Caco-2 (cell line): ENCODE measurements around the gene CYB5A. TPM values are rescaled to one million over a fixed set of nuclear protein-coding genes. Genes with fewer than 3 reads are reported as not detected.
A peak's percentile ranks its signal among the peaks of the same experiment; 100 is the strongest.

Experiments
- Bru-seq: library from RNA; stranded (reverse); fragments of 400-500 nt; gene quantifications from one replicate; lab custom pipeline; 2021; lab: Mats Ljungman, UMichigan
- BruChase-seq, 2 experiments: library from RNA; stranded (reverse); fragments of 400-500 nt; gene quantifications; one replicate each; lab custom pipeline; 2021; lab: Mats Ljungman, UMichigan
- BruUV-seq: library from RNA; stranded (reverse); fragments of 400-500 nt; replicated peaks from 2 replicates; lab custom pipeline; 2021; lab: Mats Ljungman, UMichigan
- CTCF ChIA-PET: fragments of 300-600 bp; sonication (Branson Sonifier 250); formaldehyde crosslinking; loops from one replicate; lab custom pipeline; 2022; ENCODE audit warnings: antibody characterized with exemption; lab: Charles Lee
- POLR2A ChIA-PET: fragments of 300-600 bp; sonication (Branson Sonifier 250); formaldehyde crosslinking; loops from one replicate; lab custom pipeline; 2022; ENCODE audit warnings: antibody characterized with exemption; lab: Charles Lee
- DNase-seq, 2 experiments: peaks; one replicate each; pipeline versions ENCODE4 v3.0.0 to v3.0.0-alpha.2; 2020 to 2022
- H3K27me3 ChIP-seq: replicated peaks from 2 replicates; pipeline ENCODE4 v1.6.0; 2011; ENCODE audit warnings: low read length; ENCODE audit not compliant: control insufficient read depth, insufficient read depth
- H3K36me3 ChIP-seq: 2 replicates; pipeline ENCODE4 v1.5.1; 2011; ENCODE audit warnings: low read length; ENCODE audit not compliant: control insufficient read depth, insufficient read depth
- H3K4me1 ChIP-seq: fragments of 250-450 bp; sonication (Bioruptor Pico); 2 replicates; pipeline ENCODE4 v1.5.1; 2020; ENCODE audit warnings: mild to moderate bottlenecking
- H3K4me3 ChIP-seq: 2 replicates; pipeline ENCODE4 v1.5.1; 2011; ENCODE audit warnings: low read depth, mild to moderate bottlenecking, control low read depth, low read length
- H3K9me3 ChIP-seq: fragments of 250-450 bp; sonication (Bioruptor Pico); 2 replicates; pipeline ENCODE4 v1.5.1; 2020; ENCODE audit warnings: mild to moderate bottlenecking, moderate library complexity
- H3K27ac Mint-ChIP-seq: one replicate; pipeline ENCODE4 v1.8.0; 2022; ENCODE audit warnings: mixed read lengths; ENCODE audit not compliant: unreplicated experiment
- H3K27me3 Mint-ChIP-seq: one replicate; pipeline ENCODE4 v1.8.0; 2022; ENCODE audit warnings: mixed read lengths; ENCODE audit not compliant: insufficient read depth, unreplicated experiment
- H3K36me3 Mint-ChIP-seq: one replicate; pipeline ENCODE4 v1.8.0; 2022; ENCODE audit warnings: mild to moderate bottlenecking, mixed read lengths; ENCODE audit not compliant: insufficient read depth, unreplicated experiment
- H3K4me1 Mint-ChIP-seq: one replicate; pipeline ENCODE4 v1.8.0; 2022; ENCODE audit warnings: low read depth, mixed read lengths; ENCODE audit not compliant: unreplicated experiment
- H3K4me3 Mint-ChIP-seq: one replicate; pipeline ENCODE4 v1.8.0; 2022; ENCODE audit warnings: mild to moderate bottlenecking, moderate library complexity, mixed read lengths; ENCODE audit not compliant: unreplicated experiment
- H3K9me3 Mint-ChIP-seq: one replicate; pipeline ENCODE4 v1.8.0; 2022; ENCODE audit warnings: mixed read lengths; ENCODE audit not compliant: unreplicated experiment
- CTCF ChIP-seq, 2 experiments: fragments of 200-600 bp in 1 of 2; IDR thresholded peaks; 1 replicate in 1 of 2; 2 replicates in 1 of 2; pipeline versions ENCODE4 v1.5.1 to v1.8.0; 2011 to 2022; ENCODE audit warnings: antibody characterized with exemption in 1 of 2, control low read depth in 1 of 2, inconsistent platforms in 1 of 2, low read depth in 1 of 2, low read length in 1 of 2, mild to moderate bottlenecking in 1 of 2, moderate library complexity in 1 of 2; ENCODE audit not compliant: insufficient read depth in 1 of 2, severe bottlenecking in 1 of 2, unreplicated experiment in 1 of 2
- intact Hi-C: fragments of 100-400 bp; cut with micrococcal nuclease; formaldehyde crosslinking; loops from one replicate; pipeline ENCODE4 v1.10.0; 2022; ENCODE audit not compliant: unreplicated experiment
- long read RNA-seq: library from polyadenylated mRNA; stranded (forward); transcript quantifications from one replicate; pipeline ENCODE4 v2.0.0, GENCODE V29; 2022
- total RNA-seq: library from RNA; stranded (reverse); gene quantifications from 2 replicates; pipeline ENCODE4 v1.2.3, GENCODE V29; 2022

The CYB5A gene
- total RNA-seq: 103 and 105 TPM in 2 replicates
- Bru-seq, nascent RNA: percentile 77 among the genes with signal in this experiment
- percentile 71 among the genes with signal in this experiment for BruChase-seq, experiment 1, labeled RNA remaining after a 2-hour chase
- BruChase-seq, experiment 2, labeled RNA remaining after a 6-hour chase: percentile 74 among the genes with signal in this experiment
- long read RNA-seq, transcript CYB5A-202 (5 exons, 3,283 nt): major isoform, 125 of 138 reads
- long read RNA-seq, partial matches to known transcripts: 0 of 138 reads
- long read RNA-seq, other reads (novel, unspliced or antisense): 9 of 138 reads

GRCh38 chr18:74291771-74292540 is at the start of gene CYB5A:
TSS of gene CYB5A (minus strand) at chr18:74291963. CDS start at chr18:74291875, 88 bp downstream.
- Histone ChIP-seq H3K4me3 (peak within 1 kb of the TSS; percentile 58), H3K9me3 (no peaks in the 10 kb centered on the region), H3K27me3 (no peaks in the 10 kb centered on the region), H3K36me3 (no peaks in the 10 kb centered on the region), H3K4me1 (0 out of 2 replicates have a peak, but pooled peaks cover 5% of the 10 kb centered on the region)
- TF ChIP-seq CTCF (IDR thresholded peaks at IDR 0.05; ENCODE audit: insufficient read depth in 1 of 2, low read depth in 1 of 2, low read length in 1 of 2, severe bottlenecking in 1 of 2, unreplicated experiment in 1 of 2): no peak
- peak; percentile 94 to 95 for DNase-seq
- H3K36me3 Mint-ChIP-seq: peaks cover 18% of the 10 kb centered on the region
- no peaks in the 10 kb centered on the region for H3K27me3 Mint-ChIP-seq
- CTCF ChIA-PET: interaction anchor here (0.6 kb wide), 1 partner anchor 94 kb away, joined by 3 read pairs; no protein-coding TSS in a partner anchor
- H3K4me1 Mint-ChIP-seq: peaks cover 10% of the 10 kb centered on the region
- no TSS peak for BruUV-seq
- peak within 1 kb of the TSS; percentile 78 for H3K4me3 Mint-ChIP-seq
- H3K9me3 Mint-ChIP-seq: no peaks in the 10 kb centered on the region
- intact Hi-C loops: loop anchor here (1.0 to 2.0 kb wide), 3 partner anchors 39 to 96 kb away; no protein-coding TSS in a partner anchor
- H3K27ac Mint-ChIP-seq: peak within 1 kb of the TSS; percentile 54
- POLR2A ChIA-PET: no interaction called here

GRCh38 chr18:74337912-74338309 is 46.1 kb upstream of the CYB5A start:
- H3K9me3 Mint-ChIP-seq: peaks cover 18% of the 10 kb centered on the region
- CTCF ChIA-PET: no interaction called here
- H3K27ac Mint-ChIP-seq: peak overlapping the region; percentile 57
- H3K36me3 Mint-ChIP-seq: no peaks in the 10 kb centered on the region
- no peaks in the 10 kb centered on the region for H3K27me3 Mint-ChIP-seq
- no peak for DNase-seq
- H3K4me1 Mint-ChIP-seq: peaks cover 18% of the 10 kb centered on the region
- H3K27me3 ChIP-seq: no peaks in the 10 kb centered on the region
- H3K9me3 ChIP-seq: no peaks in the 10 kb centered on the region
- no peak overlapping the region for H3K4me3 Mint-ChIP-seq
- H3K36me3 ChIP-seq: no peaks in the 10 kb centered on the region
- BruUV-seq: no TSS peak
- POLR2A ChIA-PET: no interaction called here
- intact Hi-C loops: no loop called here
- H3K4me3 ChIP-seq: no peak overlapping the region
- H3K4me1 ChIP-seq: peaks cover 13% of the 10 kb centered on the region
- TF ChIP-seq CTCF (IDR thresholded peaks at IDR 0.05; ENCODE audit: insufficient read depth in 1 of 2, low read depth in 1 of 2, low read length in 1 of 2, severe bottlenecking in 1 of 2, unreplicated experiment in 1 of 2): no peak

GRCh38 chr18:74337155-74337911 is 45.6 kb upstream of the CYB5A start:
- TF ChIP-seq CTCF (IDR thresholded peaks at IDR 0.05; ENCODE audit: insufficient read depth in 1 of 2, low read depth in 1 of 2, low read length in 1 of 2, severe bottlenecking in 1 of 2, unreplicated experiment in 1 of 2): no peak
- Mint-ChIP-seq H3K36me3 (no peaks in the 10 kb centered on the region), H3K4me1 (peaks cover 18% of the 10 kb centered on the region), H3K9me3 (peaks cover 18% of the 10 kb centered on the region), H3K4me3 (no peak overlapping the region), H3K27me3 (no peaks in the 10 kb centered on the region), H3K27ac (peak overlapping the region; percentile 57)
- no peak overlapping the region for H3K4me3 ChIP-seq
- H3K36me3 ChIP-seq: no peaks in the 10 kb centered on the region
- no TSS peak for BruUV-seq
- H3K27me3 ChIP-seq: no peaks in the 10 kb centered on the region
- CTCF ChIA-PET: no interaction called here
- no peak for DNase-seq
- peaks cover 13% of the 10 kb centered on the region for H3K4me1 ChIP-seq
- no peaks in the 10 kb centered on the region for H3K9me3 ChIP-seq
- POLR2A ChIA-PET: no interaction called here
- intact Hi-C loops: no loop called here
